Calu3 (cell line): ENCODE measurements around the gene RAB44. TPM values are rescaled to one million over a fixed set of nuclear protein-coding genes. Genes with fewer than 3 reads are reported as not detected.

Experiments used
- BruUV-seq: library from RNA; stranded (reverse); fragments of 400-500 nt; replicated peaks from 2 replicates; lab custom pipeline; 2021; lab: Mats Ljungman, UMichigan
- CTCF ChIA-PET: fragments of 300-600 bp; sonication (Branson Sonifier 250); formaldehyde crosslinking; loops from one replicate; lab custom pipeline; 2022; ENCODE audit warnings: antibody characterized with exemption; lab: Charles Lee
- DNase-seq: peaks from one replicate; pipeline ENCODE4 v3.0.0; 2022
- H3K27ac Mint-ChIP-seq: one replicate; pipeline ENCODE4 v1.8.0; 2022; ENCODE audit warnings: mixed read lengths; ENCODE audit not compliant: unreplicated experiment
- H3K27me3 Mint-ChIP-seq: one replicate; pipeline ENCODE4 v1.8.0; 2022; ENCODE audit warnings: mixed read lengths; ENCODE audit not compliant: unreplicated experiment
- H3K36me3 Mint-ChIP-seq: one replicate; pipeline ENCODE4 v1.8.0; 2022; ENCODE audit warnings: mild to moderate bottlenecking, moderate library complexity, mixed read lengths; ENCODE audit not compliant: insufficient read depth, unreplicated experiment
- H3K4me1 Mint-ChIP-seq: one replicate; pipeline ENCODE4 v1.8.0; 2022; ENCODE audit warnings: mild to moderate bottlenecking, low read depth, mixed read lengths; ENCODE audit not compliant: unreplicated experiment
- H3K4me3 Mint-ChIP-seq: one replicate; pipeline ENCODE4 v1.8.0; 2022; ENCODE audit warnings: mild to moderate bottlenecking, low read depth, moderate library complexity, mixed read lengths; ENCODE audit not compliant: unreplicated experiment
- H3K9me3 Mint-ChIP-seq: one replicate; pipeline ENCODE4 v1.8.0; 2022; ENCODE audit warnings: low read depth, mixed read lengths; ENCODE audit not compliant: unreplicated experiment
- CTCF ChIP-seq: fragments of 200-600 bp; IDR thresholded peaks from one replicate; pipeline ENCODE4 v1.8.0; 2022; ENCODE audit warnings: antibody characterized with exemption; ENCODE audit not compliant: unreplicated experiment
- intact Hi-C: fragments of 100-400 bp; cut with micrococcal nuclease; formaldehyde crosslinking; loops from one replicate; pipeline ENCODE4 v1.10.0; 2022; ENCODE audit not compliant: unreplicated experiment
- total RNA-seq: library from RNA; stranded (reverse); gene quantifications from 2 replicates; pipeline ENCODE4 v1.2.3, GENCODE V29; 2022

RAB44 gene
- total RNA-seq, 1 experiment from 2014 or later, result not detected

GRCh38 chr6:36691011-36691410, 6.6 kb upstream of the RAB44 start:
- CTCF ChIA-PET, result interaction anchor here (0.8 to 1.1 kb wide), 2 partner anchors 18 to 57 kb away, joined by 3 read pairs; no protein-coding TSS in a partner anchor
- intact Hi-C loops, result no loop called here
- H3K27ac Mint-ChIP-seq, result no peak overlapping the region
- no peaks in the 10 kb centered on the region for H3K9me3 Mint-ChIP-seq
- H3K27me3 Mint-ChIP-seq, result peaks cover 14% of the 10 kb centered on the region
- H3K4me3 Mint-ChIP-seq, result no peak overlapping the region
- no peak for DNase-seq
- no peak for TF ChIP-seq CTCF
- H3K4me1 Mint-ChIP-seq, result no peaks in the 10 kb centered on the region
- BruUV-seq, result no TSS peak
- peaks cover 8% of the 10 kb centered on the region for H3K36me3 Mint-ChIP-seq

- Mint-ChIP-seq H3K4me1 (no peaks in the 10 kb centered on the region), H3K4me3 (no peak overlapping the region), H3K36me3 (peaks cover 2% of the 10 kb centered on the region), H3K27me3 (peaks cover 14% of the 10 kb centered on the region), H3K27ac (no peak overlapping the region), H3K9me3 (no peaks in the 10 kb centered on the region)
- DNase-seq, result no peak
- no peak for TF ChIP-seq CTCF
- CTCF ChIA-PET, result interaction anchor here (1.1 kb wide), 1 partner anchor 58 kb away, joined by 3 read pairs; no protein-coding TSS in a partner anchor
- intact Hi-C loops, result no loop called here
- BruUV-seq, result no TSS peak
Observed at GRCh38 chr6:36691612-36692011, 6.0 kb upstream of the RAB44 start.

DNA sequence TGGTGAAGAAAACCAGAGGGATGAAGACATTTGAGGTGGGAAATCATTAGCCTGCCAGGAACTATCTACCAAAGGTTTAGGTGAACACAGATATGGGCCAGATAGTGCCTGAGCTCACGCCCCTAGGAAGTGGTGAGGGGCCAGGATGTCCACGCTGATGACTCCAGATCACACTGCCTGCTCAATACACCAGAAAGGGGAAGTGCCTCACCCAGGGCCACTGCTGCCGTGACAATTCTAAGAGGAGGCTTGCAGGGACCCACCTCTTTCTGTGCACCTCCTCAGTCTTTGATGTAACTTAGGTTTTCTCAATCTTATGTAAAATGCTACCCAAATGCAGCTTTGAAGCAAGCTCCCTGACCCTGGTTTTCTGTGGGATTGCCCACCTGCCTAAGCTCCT, 5.4 kb upstream of the RAB44 start:
- H3K9me3 Mint-ChIP-seq, result no peaks in the 10 kb centered on the region
- TF ChIP-seq CTCF, result no peak
- H3K27ac Mint-ChIP-seq, result no peak overlapping the region
- DNase-seq, result no peak
- intact Hi-C loops, result no loop called here
- H3K4me1 Mint-ChIP-seq, result no peaks in the 10 kb centered on the region
- no TSS peak for BruUV-seq
- H3K4me3 Mint-ChIP-seq, result no peak overlapping the region
- CTCF ChIA-PET, result no interaction called here
- H3K27me3 Mint-ChIP-seq, result peaks cover 14% of the 10 kb centered on the region
- no peaks in the 10 kb centered on the region for H3K36me3 Mint-ChIP-seq

DNA sequence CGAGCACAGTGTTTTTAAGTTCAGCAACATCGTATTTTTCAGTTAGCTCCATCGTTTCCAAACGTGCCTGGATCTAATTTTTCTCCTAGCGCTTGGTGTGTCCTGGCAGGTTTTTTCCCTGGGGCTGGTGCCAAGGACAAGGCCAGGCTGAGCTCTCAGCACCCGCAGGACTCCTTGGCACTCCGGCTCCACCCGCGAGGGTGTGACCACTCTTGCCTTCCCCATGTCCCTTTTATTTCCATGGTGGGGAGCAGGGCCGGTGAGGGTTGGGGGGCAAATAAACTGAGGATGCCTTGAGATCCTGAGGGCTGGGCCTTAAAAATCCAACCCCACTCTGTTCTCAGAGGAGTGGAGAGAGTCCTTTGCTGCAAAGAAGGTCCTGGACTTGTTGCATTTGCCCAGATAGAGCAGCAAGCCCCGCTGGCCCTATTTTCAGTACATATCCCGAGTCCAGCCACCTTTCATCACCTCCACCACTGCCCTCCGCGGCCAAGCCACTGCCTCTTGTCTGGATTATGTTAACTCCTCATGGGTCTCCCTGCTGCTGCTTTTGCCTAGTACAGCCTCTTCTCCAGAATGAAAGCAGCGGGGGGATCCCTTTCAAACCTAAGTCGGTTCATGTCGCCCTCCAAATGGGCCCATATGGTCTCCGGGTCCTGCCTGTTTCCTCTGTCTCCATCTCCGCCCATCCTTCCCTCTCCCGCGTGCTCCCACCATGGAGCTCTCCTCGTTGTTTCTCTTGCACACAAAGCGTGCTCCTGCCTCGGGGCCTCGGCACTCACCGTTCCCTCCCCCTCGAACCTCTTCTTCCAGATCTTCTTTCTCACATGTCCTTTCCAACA, 4.5 kb upstream of the RAB44 start:
- no TSS peak for BruUV-seq
- Mint-ChIP-seq H3K4me3 (no peak overlapping the region), H3K36me3 (no peaks in the 10 kb centered on the region), H3K9me3 (no peaks in the 10 kb centered on the region), H3K27me3 (peaks cover 14% of the 10 kb centered on the region), H3K27ac (no peak overlapping the region), H3K4me1 (no peaks in the 10 kb centered on the region)
- CTCF ChIA-PET, result no interaction called here
- intact Hi-C loops, result no loop called here
- TF ChIP-seq CTCF, result no peak
- DNase-seq, result no peak
